ENCODE data around the gene OCA2. TPM values are rescaled to one million over a fixed set of nuclear protein-coding genes. Genes with fewer than 3 reads are reported as not detected.

Gene OCA2
- total RNA-seq, 2 experiments from 2014 or later: not detected

DNA sequence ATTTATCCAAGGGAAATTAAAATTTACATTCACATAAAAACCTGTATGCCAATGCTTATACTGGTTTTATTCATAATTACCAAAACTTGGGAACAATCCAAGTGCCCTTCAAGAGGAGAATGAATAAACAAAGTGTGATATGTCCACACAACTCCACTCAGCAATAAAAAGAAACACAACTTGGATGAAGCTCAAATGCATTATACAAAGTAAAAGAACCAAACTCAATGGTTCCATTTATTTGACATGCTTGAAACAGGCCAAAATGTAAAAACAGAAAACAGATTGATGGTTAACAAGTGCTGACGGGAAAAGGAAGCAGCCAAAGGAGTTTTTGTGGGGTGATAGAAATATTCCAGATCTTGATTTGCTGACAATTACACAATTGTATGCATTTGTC, 23.5 kb downstream of the OCA2 start:
- H3K27me3 Mint-ChIP-seq: peaks cover 3% of the 10 kb centered on the region
- no peaks in the 10 kb centered on the region for H3K36me3 Mint-ChIP-seq (ENCODE audit: low read depth)
- POLR2A ChIA-PET: no interaction called here
- no peak overlapping the region for H3K4me3 Mint-ChIP-seq
- no peak for DNase-seq
- CTCF ChIA-PET: no interaction called here
- H3K9me3 Mint-ChIP-seq: no peaks in the 10 kb centered on the region
- no peak overlapping the region for H3K27ac Mint-ChIP-seq
- no peaks in the 10 kb centered on the region for H3K4me1 Mint-ChIP-seq

DNA sequence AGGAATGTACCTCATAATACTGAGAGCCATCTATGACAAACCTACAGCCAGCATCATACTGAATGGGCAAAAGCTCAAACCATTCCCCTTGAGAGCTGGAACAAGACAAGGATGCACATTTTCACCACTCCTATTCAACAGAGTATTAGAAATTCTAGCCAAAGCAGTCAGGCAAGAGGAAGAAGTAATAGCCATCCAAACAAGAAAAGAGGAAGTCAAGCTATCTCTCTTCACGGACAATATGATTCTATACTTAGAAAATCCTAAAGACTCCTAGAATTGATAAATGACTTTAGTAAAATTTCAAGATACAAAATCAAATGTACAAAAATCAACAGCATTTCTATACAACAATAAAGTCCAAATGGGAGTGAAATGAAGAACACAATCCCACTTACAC, 30.2 kb downstream of the OCA2 start:
- Mint-ChIP-seq H3K27me3 (peaks cover 36% of the 10 kb centered on the region), H3K4me1 (no peaks in the 10 kb centered on the region), H3K36me3 (ENCODE audit: low read depth) (no peaks in the 10 kb centered on the region), H3K27ac (no peak overlapping the region), H3K4me3 (no peak overlapping the region), H3K9me3 (peaks cover 5% of the 10 kb centered on the region)
- POLR2A ChIA-PET: no interaction called here
- DNase-seq: no peak
- CTCF ChIA-PET: no interaction called here

DNA sequence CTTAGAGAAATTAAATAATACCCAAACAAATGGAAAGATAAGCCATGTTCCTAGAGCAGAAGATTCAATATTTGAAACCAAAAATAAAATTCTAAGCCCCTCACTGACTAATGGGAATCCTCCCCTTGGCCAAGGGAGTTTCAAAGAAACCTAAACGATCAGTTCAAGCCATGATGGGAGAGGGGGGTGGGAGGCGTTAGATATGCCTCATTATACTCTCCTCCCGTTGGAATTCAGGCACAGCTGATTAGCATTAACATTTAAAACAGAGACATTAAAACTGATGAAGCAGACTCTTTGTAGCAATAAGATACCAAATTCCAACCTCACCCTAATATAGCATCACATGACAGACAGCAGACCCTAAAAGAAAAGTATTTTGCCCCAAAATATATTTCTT, 32.9 kb downstream of the OCA2 start:
- Mint-ChIP-seq H3K9me3 (peaks cover 7% of the 10 kb centered on the region), H3K27ac (no peak overlapping the region), H3K4me1 (no peaks in the 10 kb centered on the region), H3K27me3 (peaks cover 41% of the 10 kb centered on the region), H3K36me3 (ENCODE audit: low read depth) (no peaks in the 10 kb centered on the region), H3K4me3 (no peak overlapping the region)
- no peak for DNase-seq
- ChIA-PET CTCF (no interaction called here), POLR2A (no interaction called here)

DNA sequence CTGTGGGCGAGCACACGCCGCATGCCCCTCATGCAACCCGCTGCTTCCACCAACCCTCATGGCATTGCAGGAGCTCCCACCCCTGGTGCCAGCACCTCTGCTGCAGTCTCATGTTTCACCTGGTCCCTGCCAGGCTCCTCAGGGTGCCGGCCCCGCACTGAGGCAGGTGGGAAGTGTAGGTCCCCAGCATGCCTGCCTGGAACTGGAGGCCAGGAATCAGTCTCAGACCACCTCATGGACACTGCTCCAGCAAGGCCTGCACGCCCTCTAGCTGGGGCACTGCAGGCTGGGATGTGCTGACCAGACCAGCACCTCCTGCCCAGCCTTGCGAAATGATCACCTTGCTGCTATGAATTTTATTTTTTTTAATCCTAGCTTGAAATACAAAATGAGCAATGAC, 39.1 kb downstream of the OCA2 start:
- H3K27ac Mint-ChIP-seq: no peak overlapping the region
- H3K36me3 Mint-ChIP-seq (ENCODE audit: low read depth): no peaks in the 10 kb centered on the region
- POLR2A ChIA-PET: no interaction called here
- H3K4me3 Mint-ChIP-seq: no peak overlapping the region
- peaks cover 7% of the 10 kb centered on the region for H3K9me3 Mint-ChIP-seq
- H3K27me3 Mint-ChIP-seq: peaks cover 16% of the 10 kb centered on the region
- DNase-seq: no peak
- no peaks in the 10 kb centered on the region for H3K4me1 Mint-ChIP-seq
- CTCF ChIA-PET: no interaction called here

DNA sequence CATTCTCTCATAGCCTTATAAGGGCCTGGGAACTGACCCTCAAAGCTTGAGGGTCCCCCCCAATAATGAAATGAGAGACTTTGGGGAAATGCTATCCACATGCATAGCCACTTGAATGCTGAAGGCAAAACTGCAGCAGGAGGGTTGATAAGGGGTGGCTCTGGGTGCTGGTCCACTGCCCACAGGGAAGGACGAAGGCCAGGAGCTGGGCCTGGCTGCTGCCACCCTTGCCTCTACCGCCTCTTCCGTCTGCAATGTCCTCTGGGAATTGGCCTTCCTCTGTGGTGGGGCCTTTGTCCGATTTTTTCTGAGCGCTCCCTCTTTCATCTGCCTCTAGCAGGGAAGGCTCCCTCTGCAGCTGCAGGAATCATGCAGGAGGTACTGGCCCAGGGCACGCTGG, 41.0 kb downstream of the OCA2 start:
- H3K36me3 Mint-ChIP-seq (ENCODE audit: low read depth): no peaks in the 10 kb centered on the region
- no peak overlapping the region for H3K27ac Mint-ChIP-seq

DNA sequence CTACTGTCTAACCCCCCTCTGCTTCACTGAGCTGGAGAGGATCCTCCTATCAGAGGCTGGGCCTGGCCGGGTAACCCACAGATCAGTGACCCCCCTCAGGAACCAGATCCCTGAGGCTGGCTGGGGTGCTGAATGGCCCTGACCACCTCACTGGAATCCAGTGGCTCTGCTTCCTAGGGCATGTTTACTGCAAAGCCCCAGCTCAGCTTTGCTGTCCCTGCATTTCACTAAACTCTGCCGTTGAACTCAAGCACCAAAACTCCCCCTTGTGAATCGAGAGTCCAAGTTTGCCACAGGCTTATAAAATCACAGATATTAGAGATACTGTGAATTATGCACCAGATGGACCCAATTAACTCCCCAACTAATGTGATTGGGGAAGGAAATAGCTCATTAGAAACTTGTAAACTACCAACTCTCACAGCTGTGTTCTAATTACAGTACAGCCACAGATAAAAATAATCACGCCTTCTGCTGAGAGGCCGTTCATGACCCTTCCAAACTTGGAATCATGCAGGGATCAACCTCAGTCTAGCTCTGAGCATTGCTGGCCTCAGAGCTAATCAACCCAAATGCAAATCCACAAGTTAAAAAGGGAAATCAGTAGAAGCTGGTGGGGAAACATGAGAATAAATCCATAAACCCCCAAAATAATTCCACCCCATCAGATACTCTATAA, 47.0 kb downstream of the OCA2 start:
- DNase-seq: no peak
- no peak overlapping the region for H3K4me3 Mint-ChIP-seq
- peaks cover 7% of the 10 kb centered on the region for H3K27me3 Mint-ChIP-seq
- no peak overlapping the region for H3K27ac Mint-ChIP-seq
- no peaks in the 10 kb centered on the region for H3K36me3 Mint-ChIP-seq (ENCODE audit: low read depth)
- H3K9me3 Mint-ChIP-seq: no peaks in the 10 kb centered on the region
- CTCF ChIA-PET: interaction anchor here (1.0 kb wide), 1 partner anchor 13 kb away, joined by 3 read pairs; no protein-coding TSS in a partner anchor
- no peaks in the 10 kb centered on the region for H3K4me1 Mint-ChIP-seq
- POLR2A ChIA-PET: no interaction called here

More for the DNA sequence above, 41.0 kb downstream of the OCA2 start:
- no peak for DNase-seq
- Mint-ChIP-seq H3K9me3 (peaks cover 1% of the 10 kb centered on the region), H3K27me3 (peaks cover 6% of the 10 kb centered on the region), H3K4me1 (no peaks in the 10 kb centered on the region), H3K4me3 (no peak overlapping the region)
- CTCF ChIA-PET: no interaction called here
- POLR2A ChIA-PET: no interaction called here

DNA sequence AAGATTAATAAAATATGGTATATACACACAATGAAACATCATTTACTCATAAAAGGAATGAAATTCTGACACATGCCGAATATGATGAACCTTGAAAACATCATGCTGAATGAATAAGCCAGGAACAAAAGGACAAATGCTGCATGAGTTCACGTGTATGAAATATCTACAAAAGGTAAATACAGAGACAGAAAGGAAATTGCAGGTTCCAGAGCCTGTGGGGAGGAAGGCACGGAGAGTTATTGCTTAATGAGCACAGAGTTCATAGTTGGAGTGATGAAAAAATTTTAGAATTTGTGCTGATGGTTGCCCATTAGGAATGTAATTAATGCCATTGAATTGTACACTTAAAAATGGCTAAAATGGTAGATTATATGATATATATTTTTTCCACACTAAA, 49.5 kb downstream of the OCA2 start:
- no peaks in the 10 kb centered on the region for H3K36me3 Mint-ChIP-seq (ENCODE audit: low read depth)
- H3K4me3 Mint-ChIP-seq: no peak overlapping the region
- no peaks in the 10 kb centered on the region for H3K9me3 Mint-ChIP-seq
- no peaks in the 10 kb centered on the region for H3K4me1 Mint-ChIP-seq
- ChIA-PET CTCF (no interaction called here), POLR2A (no interaction called here)
- no peak for DNase-seq
- H3K27ac Mint-ChIP-seq: no peak overlapping the region
- H3K27me3 Mint-ChIP-seq: peaks cover 10% of the 10 kb centered on the region

DNA sequence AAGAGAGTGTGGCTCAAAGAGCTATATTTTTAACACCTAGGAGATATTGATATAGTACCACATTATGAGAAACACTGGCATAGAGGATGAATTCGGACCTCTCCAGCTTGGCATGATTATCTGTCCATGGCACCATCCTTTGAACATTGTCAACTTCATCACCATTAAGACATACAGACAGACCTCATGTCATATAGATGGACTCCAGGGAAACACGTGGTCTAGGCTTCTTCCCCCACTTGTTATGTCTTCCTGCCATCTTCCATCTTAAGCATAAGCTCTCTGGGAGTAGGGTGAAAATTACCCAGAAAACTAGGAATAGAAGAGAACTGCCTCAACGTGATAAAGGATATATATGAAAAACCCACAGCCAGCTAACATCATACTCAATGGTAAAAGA, 51.8 kb downstream of the OCA2 start:
- Mint-ChIP-seq H3K27me3 (peaks cover 10% of the 10 kb centered on the region), H3K27ac (no peak overlapping the region), H3K9me3 (no peaks in the 10 kb centered on the region), H3K36me3 (ENCODE audit: low read depth) (no peaks in the 10 kb centered on the region), H3K4me1 (no peaks in the 10 kb centered on the region), H3K4me3 (no peak overlapping the region)
- POLR2A ChIA-PET: no interaction called here
- CTCF ChIA-PET: no interaction called here
- DNase-seq: no peak

DNA sequence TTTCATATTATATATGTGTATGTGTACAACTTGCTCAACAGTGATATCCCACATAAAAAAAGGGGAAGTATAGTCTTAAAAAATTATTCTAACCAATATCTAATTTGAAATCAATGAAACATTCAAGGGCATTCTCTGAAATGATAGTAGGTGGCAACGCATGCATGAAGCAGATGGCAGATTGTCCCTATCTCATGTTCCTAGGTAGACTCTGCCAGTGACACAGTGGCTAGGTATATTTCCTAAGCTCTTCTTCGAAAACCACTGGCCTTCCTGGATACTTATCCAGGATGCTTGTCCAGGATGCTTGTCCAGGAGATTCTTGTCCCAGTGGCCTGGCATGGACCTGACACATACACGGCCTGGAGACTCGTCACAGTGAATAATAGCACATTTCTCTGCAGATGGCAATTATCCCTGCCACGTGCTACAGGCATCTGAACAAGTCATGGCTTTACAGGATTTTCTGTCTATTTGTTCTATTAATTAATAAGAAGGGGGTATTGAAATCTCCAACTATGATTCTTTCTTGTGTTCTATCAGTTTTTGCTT, 54.9 kb downstream of the OCA2 start:
- H3K27me3 Mint-ChIP-seq: peaks cover 11% of the 10 kb centered on the region
- no peak overlapping the region for H3K4me3 Mint-ChIP-seq
- no peaks in the 10 kb centered on the region for H3K9me3 Mint-ChIP-seq
- CTCF ChIA-PET: no interaction called here
- no peaks in the 10 kb centered on the region for H3K4me1 Mint-ChIP-seq
- no peak for DNase-seq
- H3K36me3 Mint-ChIP-seq (ENCODE audit: low read depth): no peaks in the 10 kb centered on the region
- H3K27ac Mint-ChIP-seq: no peak overlapping the region
- POLR2A ChIA-PET: no interaction called here

DNA sequence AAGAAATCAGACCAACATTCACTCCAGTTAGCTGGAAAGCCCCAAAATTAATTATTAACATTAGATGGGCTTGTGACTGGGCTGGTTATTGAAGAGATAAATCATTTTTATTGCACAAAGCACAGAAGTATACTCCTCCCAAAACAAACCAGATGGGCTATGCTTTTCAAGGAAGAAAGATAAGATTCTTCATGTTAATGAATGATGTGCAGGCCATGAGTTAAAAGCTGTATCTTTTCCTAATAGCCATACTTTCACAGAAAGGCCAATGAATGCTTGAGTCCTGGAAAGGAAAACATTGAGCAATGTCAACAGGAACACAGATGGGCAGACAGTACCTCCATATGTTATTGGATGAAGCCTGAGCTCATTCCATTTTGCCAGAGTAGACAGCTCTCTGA, 55.4 kb downstream of the OCA2 start:
- POLR2A ChIA-PET: no interaction called here
- Mint-ChIP-seq H3K36me3 (ENCODE audit: low read depth) (no peaks in the 10 kb centered on the region), H3K9me3 (no peaks in the 10 kb centered on the region), H3K27ac (no peak overlapping the region), H3K27me3 (peaks cover 12% of the 10 kb centered on the region), H3K4me3 (no peak overlapping the region), H3K4me1 (no peaks in the 10 kb centered on the region)
- CTCF ChIA-PET: no interaction called here
- no peak for DNase-seq

DNA sequence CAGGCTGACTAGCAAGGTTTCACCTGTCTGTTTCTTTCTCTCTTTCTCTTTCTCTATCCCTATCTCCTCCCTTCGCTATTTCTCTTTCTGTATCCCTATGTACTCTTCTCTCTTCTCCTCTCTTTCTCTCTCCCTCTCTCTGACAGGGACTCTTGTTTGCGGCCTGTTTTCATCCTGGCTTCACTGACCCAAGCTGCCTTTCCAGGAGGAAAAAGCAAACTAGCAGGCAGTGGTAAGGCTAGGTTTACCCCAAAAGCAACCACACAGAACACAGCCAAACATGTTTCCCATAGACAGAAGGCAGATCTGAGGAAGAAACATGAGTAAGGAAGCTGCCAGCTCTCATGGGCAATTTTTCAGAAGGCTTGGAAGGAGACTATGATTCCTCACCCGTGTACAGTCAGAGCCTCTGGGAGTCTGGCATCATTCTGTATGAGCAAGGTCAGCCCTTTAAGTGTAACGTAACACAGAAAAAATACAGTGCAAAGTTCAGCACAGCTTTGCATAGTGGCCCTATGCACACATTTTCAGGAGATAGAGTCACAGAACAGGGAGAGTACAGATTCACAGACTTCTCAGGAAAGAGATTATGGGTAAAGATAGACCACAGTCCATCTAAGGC, 61.0 kb downstream of the OCA2 start:
- no peak for DNase-seq
- Mint-ChIP-seq H3K4me1 (no peaks in the 10 kb centered on the region), H3K27me3 (peaks cover 5% of the 10 kb centered on the region), H3K36me3 (ENCODE audit: low read depth) (no peaks in the 10 kb centered on the region), H3K27ac (no peak overlapping the region), H3K9me3 (no peaks in the 10 kb centered on the region), H3K4me3 (no peak overlapping the region)
- POLR2A ChIA-PET: no interaction called here
- CTCF ChIA-PET: no interaction called here

DNA sequence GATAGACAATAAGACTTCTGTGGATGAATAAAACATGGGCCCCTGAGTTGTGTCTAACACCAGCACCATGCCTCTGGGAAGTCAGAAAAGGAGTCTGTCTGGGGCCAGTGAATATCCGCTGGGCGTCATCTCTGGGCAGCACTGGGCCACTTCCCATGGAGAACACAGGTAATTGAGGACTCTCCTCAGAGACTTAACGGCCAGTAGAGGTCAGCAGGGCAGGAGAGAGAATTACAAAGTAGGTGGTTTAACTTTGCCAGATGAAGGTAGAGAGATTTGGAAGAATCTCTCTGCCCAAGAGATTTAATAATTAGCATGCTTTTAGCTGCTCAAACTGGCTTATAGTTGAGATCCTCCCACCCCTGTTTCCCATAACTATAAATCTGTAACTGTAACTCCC, 65.7 kb downstream of the OCA2 start:
- no peaks in the 10 kb centered on the region for H3K4me1 Mint-ChIP-seq
- no peaks in the 10 kb centered on the region for H3K27me3 Mint-ChIP-seq
- H3K27ac Mint-ChIP-seq: no peak overlapping the region
- ChIA-PET CTCF (no interaction called here), POLR2A (no interaction called here)
- no peak overlapping the region for H3K4me3 Mint-ChIP-seq
- no peaks in the 10 kb centered on the region for H3K9me3 Mint-ChIP-seq
- DNase-seq: no peak
- no peaks in the 10 kb centered on the region for H3K36me3 Mint-ChIP-seq (ENCODE audit: low read depth)

DNA sequence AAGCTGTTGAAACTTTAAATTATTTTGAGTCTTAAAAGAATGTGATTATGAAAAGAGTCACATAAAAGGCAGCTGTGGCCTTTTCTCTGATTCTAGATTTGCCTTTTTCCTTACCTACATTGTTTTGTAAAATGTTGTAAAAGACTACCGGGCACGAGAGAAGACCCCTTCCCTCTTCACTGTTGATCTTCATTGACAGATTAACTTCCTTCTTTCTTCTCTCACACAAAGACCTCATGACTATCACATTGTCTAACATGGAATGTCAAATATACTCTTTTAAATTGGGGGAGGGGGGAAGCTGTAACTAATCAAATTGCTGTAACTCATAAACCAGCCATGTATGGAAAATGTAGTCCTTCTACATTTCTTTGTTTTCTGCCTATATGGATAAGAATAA, 68.3 kb downstream of the OCA2 start:
- Mint-ChIP-seq H3K36me3 (ENCODE audit: low read depth) (no peaks in the 10 kb centered on the region), H3K27ac (no peak overlapping the region), H3K4me1 (no peaks in the 10 kb centered on the region), H3K4me3 (no peak overlapping the region), H3K27me3 (no peaks in the 10 kb centered on the region), H3K9me3 (no peaks in the 10 kb centered on the region)
- POLR2A ChIA-PET: no interaction called here
- CTCF ChIA-PET: interaction anchor here (0.9 kb wide), 1 partner anchor 9 kb away, joined by 4 read pairs; no protein-coding TSS in a partner anchor
- DNase-seq: no peak

DNA sequence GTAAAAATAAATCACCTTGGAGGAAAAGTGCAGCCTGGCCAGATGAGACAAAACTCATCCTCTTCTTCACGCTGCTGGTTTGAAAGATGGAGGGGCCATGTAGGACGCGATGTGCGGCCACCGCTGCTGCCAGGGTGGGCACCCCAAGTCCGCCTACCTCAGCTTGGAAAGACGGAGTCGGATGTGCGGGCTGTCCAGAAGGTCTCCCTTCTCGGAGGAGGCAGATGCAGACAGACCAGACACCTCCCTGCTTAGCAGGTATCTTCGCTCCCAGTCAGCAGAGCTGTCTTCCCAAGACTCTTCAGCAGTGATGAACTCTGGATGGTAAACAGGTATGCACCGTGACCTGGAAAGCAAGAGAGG, 71.4 kb downstream of the OCA2 start:
- H3K4me3 Mint-ChIP-seq: no peak overlapping the region
- DNase-seq: no peak
- ChIA-PET CTCF (no interaction called here), POLR2A (no interaction called here)
- H3K9me3 Mint-ChIP-seq: no peaks in the 10 kb centered on the region
- no peak overlapping the region for H3K27ac Mint-ChIP-seq
- H3K4me1 Mint-ChIP-seq: no peaks in the 10 kb centered on the region
- no peaks in the 10 kb centered on the region for H3K36me3 Mint-ChIP-seq (ENCODE audit: low read depth)
- H3K27me3 Mint-ChIP-seq: no peaks in the 10 kb centered on the region
